HG02840 (cell line): Measurements from ENCODE around the gene ULK2.

Experiments used
- ATAC-seq: cut with Tn5 transposase; IDR thresholded peaks from one replicate; pipeline ENCODE4 v1.9.1; 2021; ENCODE audit warnings: mild to moderate bottlenecking, moderate library complexity, moderate number of reproducible peaks; ENCODE audit not compliant: unreplicated experiment, low FRiP score

ULK2 gene

GRCh38 chr17:19731626-19732025, 136.1 kb downstream of the ULK2 start:
- ATAC-seq: no peak

GRCh38 chr17:19730843-19731242, 136.9 kb downstream of the ULK2 start:
- ATAC-seq: no peak

- ATAC-seq: no peak
Observed at GRCh38 chr17:19729900-19730299, 137.8 kb downstream of the ULK2 start.

- no peak for ATAC-seq
Observed at GRCh38 chr17:19728084-19728495, 139.6 kb downstream of the ULK2 start.

- ATAC-seq: no peak
Observed at GRCh38 chr17:19727501-19728078, 140.1 kb downstream of the ULK2 start.

- ATAC-seq: no peak
Observed at GRCh38 chr17:19726631-19727376, 140.9 kb downstream of the ULK2 start.

GRCh38 chr17:19725486-19725885, 142.2 kb downstream of the ULK2 start:
- no peak for ATAC-seq

- ATAC-seq: no peak
Observed at GRCh38 chr17:19724501-19725420, 143.0 kb downstream of the ULK2 start.

GRCh38 chr17:19723964-19724363, 143.8 kb downstream of the ULK2 start:
- ATAC-seq: no peak
